Keratinocyte (primary cell): Measurements from ENCODE around the gene GUCA2A. TPM values are rescaled to one million over a fixed set of nuclear protein-coding genes. Genes with fewer than 3 reads are reported as not detected.

ENCODE experiments used
- DNase-seq: peaks from one replicate; pipeline ENCODE4 v3.0.0-alpha.2; 2011; ENCODE audit warnings: low read depth, missing footprints, low spot score
- FAIRE-seq: peaks from 2 replicates; lab custom pipeline; 2011; peaks lifted over from hg19 to GRCh38; lab: Jason Lieb, UNC
- H2AFZ ChIP-seq: 2 replicates; pipeline ENCODE4 v1.6.0; 2012; ENCODE audit warnings: low read length, control low read depth, inconsistent platforms; ENCODE audit not compliant: control insufficient read depth
- H3K27ac ChIP-seq: 2 replicates; pipeline ENCODE4 v1.5.1; 2011; ENCODE audit warnings: low read length; ENCODE audit not compliant: control insufficient read depth, insufficient read depth
- H3K27me3 ChIP-seq: 3 replicates; pipeline ENCODE4 v1.6.0; 2011; ENCODE audit warnings: low read length; ENCODE audit not compliant: control insufficient read depth, insufficient read depth; ENCODE audit errors: extremely low read depth
- H3K36me3 ChIP-seq, 2 experiments: 2 replicates in 1 of 2; 3 replicates in 1 of 2; pipeline ENCODE4 v1.5.1; 2011; ENCODE audit warnings: low read length in 2 of 2, mild to moderate bottlenecking in 1 of 2; ENCODE audit not compliant: control insufficient read depth in 2 of 2, insufficient read depth in 2 of 2; ENCODE audit errors: extremely low read depth in 1 of 2
- H3K4me1 ChIP-seq: 3 replicates; pipeline ENCODE4 v1.5.1; 2011; ENCODE audit warnings: low read length; ENCODE audit not compliant: control insufficient read depth, insufficient read depth; ENCODE audit errors: extremely low read depth
- H3K4me2 ChIP-seq: 3 replicates; pipeline ENCODE4 v1.6.0; 2011; ENCODE audit warnings: low read depth, low read length; ENCODE audit not compliant: control insufficient read depth, insufficient read depth; ENCODE audit errors: extremely low read depth
- H3K4me3 ChIP-seq, 3 experiments: fragments of 200-600 bp in 1 of 3; sonication (generic) in 1 of 3; 2 replicates in 2 of 3; 3 replicates in 1 of 3; pipeline ENCODE4 v1.5.1; 2011 to 2016; ENCODE audit warnings: low read length in 3 of 3, mild to moderate bottlenecking in 3 of 3, control low read depth in 2 of 3, inconsistent platforms in 1 of 3, low read depth in 1 of 3, mixed read lengths in 1 of 3, mixed run types in 1 of 3, moderate library complexity in 1 of 3; ENCODE audit not compliant: control insufficient read depth in 2 of 3, insufficient read depth in 2 of 3; ENCODE audit errors: extremely low read depth in 1 of 3
- H3K79me2 ChIP-seq: 2 replicates; pipeline ENCODE4 v1.6.0; 2012; ENCODE audit warnings: low read length; ENCODE audit not compliant: control insufficient read depth, insufficient read depth
- H3K9ac ChIP-seq: 3 replicates; pipeline ENCODE4 v1.6.0; 2011; ENCODE audit warnings: low read length; ENCODE audit not compliant: control insufficient read depth, insufficient read depth; ENCODE audit errors: extremely low read depth
- H3K9me1 ChIP-seq: 3 replicates; pipeline ENCODE4 v1.6.0; 2011; ENCODE audit warnings: low read length; ENCODE audit not compliant: control insufficient read depth, insufficient read depth; ENCODE audit errors: extremely low read depth
- H3K9me3 ChIP-seq: 2 replicates; pipeline ENCODE4 v1.5.1; 2012; ENCODE audit warnings: low read depth, low read length; ENCODE audit not compliant: control insufficient read depth
- H4K20me1 ChIP-seq: 3 replicates; pipeline ENCODE4 v1.6.0; 2011; ENCODE audit warnings: low read length; ENCODE audit not compliant: control insufficient read depth, insufficient read depth; ENCODE audit errors: extremely low read depth
- CTCF ChIP-seq, 3 experiments: IDR thresholded peaks in 1 of 3; conservative IDR thresholded peaks in 1 of 3; optimal IDR thresholded peaks in 1 of 3; 2 replicates in 2 of 3; 3 replicates in 1 of 3; pipeline versions ENCODE3 to v1.5.1; 2011; ENCODE audit warnings: low read length in 3 of 3, mild to moderate bottlenecking in 3 of 3, moderate library complexity in 2 of 3, control low read depth in 1 of 3, inconsistent platforms in 1 of 3; ENCODE audit not compliant: insufficient read depth in 2 of 3; ENCODE audit errors: extremely low read depth in 1 of 3
- EZH2 ChIP-seq: IDR thresholded peaks from one replicate; pipeline ENCODE4 v1.6.1; 2012; ENCODE audit warnings: inconsistent platforms, mild to moderate bottlenecking, low read length, moderate library complexity
- dilution Hi-C: fragments of 300-500 bp; cut with MboI; formaldehyde crosslinking; loops from one replicate; pipeline ENCODE4 v1.7.0; 2020; ENCODE audit warnings: low sequenced_read_pairs; ENCODE audit not compliant: extremely low pct_ligation_motif_present
- polyA plus RNA-seq, 5 experiments: library from polyadenylated mRNA; depleted of rRNA in 3 of 5; stranded (reverse) in 3 of 5; stranded (forward) in 1 of 5; unstranded in 1 of 5; fragments of >200 nt; gene quantifications; 1 replicate in 1 of 5; 2 replicates in 3 of 5; 3 replicates in 1 of 5; pipeline versions ENCODE4 v1.2.1 to v1.2.3, GENCODE V29; 2011 to 2012; ENCODE audit warnings: missing spikeins in 2 of 5, low read depth in 1 of 5, low replicate concordance in 1 of 5

GUCA2A gene
- polyA plus RNA-seq, 1 donor (not counting 4 experiments of a cell fraction or from before 2014, with no cell fraction given) = not detected

GRCh38 chr1:42168391-42168670 is 3.8 kb upstream of the GUCA2A start:
- H3K79me2 ChIP-seq = no peaks in the 10 kb centered on the region
- no peaks in the 10 kb centered on the region for H3K27me3 ChIP-seq
- peaks cover 6% of the 10 kb centered on the region for H3K9me1 ChIP-seq
- TF ChIP-seq EZH2 (no peak), CTCF (optimal IDR thresholded peaks at IDR 0.05 in 1 of 3, IDR thresholded peaks at IDR 0.05 in 1 of 3, conservative IDR thresholded peaks at IDR 0.05 in 1 of 3; ENCODE audit: extremely low read depth in 1 of 3, insufficient read depth in 2 of 3, low read length in 3 of 3) (no peak)
- DNase-seq (no peak), FAIRE-seq (no peak)
- H3K9me3 ChIP-seq = no peaks in the 10 kb centered on the region
- no peak overlapping the region for H2AFZ ChIP-seq
- no peak overlapping the region for H3K4me3 ChIP-seq
- no peak overlapping the region for H3K27ac ChIP-seq
- no peak overlapping the region for H3K9ac ChIP-seq
- no peaks in the 10 kb centered on the region for H4K20me1 ChIP-seq
- H3K36me3 ChIP-seq = no peaks in the 10 kb centered on the region
- H3K4me1 ChIP-seq = peaks cover 29% of the 10 kb centered on the region
- H3K4me2 ChIP-seq = no peak overlapping the region
- dilution Hi-C loops = no loop called here

GRCh38 chr1:42167611-42168390 is 3.3 kb upstream of the GUCA2A start:
- no peak overlapping the region for H3K9ac ChIP-seq

More at GRCh38 chr1:42167611-42168390, 3.3 kb upstream of the GUCA2A start:
- dilution Hi-C loops = no loop called here
- no peak overlapping the region for H3K4me2 ChIP-seq
- no peaks in the 10 kb centered on the region for H3K36me3 ChIP-seq
- DNase-seq = no peak
- no peaks in the 10 kb centered on the region for H3K79me2 ChIP-seq
- no peaks in the 10 kb centered on the region for H3K9me3 ChIP-seq
- peaks cover 6% of the 10 kb centered on the region for H3K9me1 ChIP-seq
- H4K20me1 ChIP-seq = no peaks in the 10 kb centered on the region
- no peak overlapping the region for H2AFZ ChIP-seq
- no peak overlapping the region for H3K27ac ChIP-seq
- TF ChIP-seq EZH2 (no peak), CTCF (optimal IDR thresholded peaks at IDR 0.05 in 1 of 3, IDR thresholded peaks at IDR 0.05 in 1 of 3, conservative IDR thresholded peaks at IDR 0.05 in 1 of 3; ENCODE audit: extremely low read depth in 1 of 3, insufficient read depth in 2 of 3, low read length in 3 of 3) (no peak)
- H3K27me3 ChIP-seq = no peaks in the 10 kb centered on the region
- H3K4me1 ChIP-seq = peaks cover 24% of the 10 kb centered on the region
- H3K4me3 ChIP-seq = no peak overlapping the region
- FAIRE-seq = no peak
